Islet of Langerhans (tissue), 1 donor: Measurements from ENCODE around the gene LYZL4.

ENCODE experiments used
- FAIRE-seq: peaks from one replicate; lab custom pipeline; 2011; peaks lifted over from hg19 to GRCh38; lab: Jason Lieb, UNC

LYZL4 gene

DNA sequence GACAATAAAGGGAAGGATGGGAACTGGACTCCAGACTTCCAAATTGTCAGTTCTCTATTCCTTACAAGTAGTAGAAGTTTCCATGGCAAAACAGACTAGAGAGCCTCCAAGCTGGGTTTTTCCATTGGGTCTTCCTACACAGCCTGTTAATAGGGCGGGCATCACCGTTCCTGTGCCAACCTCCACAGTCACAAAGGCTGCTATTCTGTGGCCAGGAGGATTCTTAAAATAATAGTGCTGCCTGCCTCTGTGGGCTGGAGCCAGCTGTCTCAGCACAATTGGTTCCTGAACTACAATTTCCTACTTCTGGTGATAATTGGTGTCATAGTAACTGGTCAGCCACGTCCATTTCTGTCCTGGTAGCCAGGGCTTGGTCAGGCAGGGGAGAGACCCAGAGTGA is 38.6 kb downstream of the LYZL4 start:
- FAIRE-seq = no peak

DNA sequence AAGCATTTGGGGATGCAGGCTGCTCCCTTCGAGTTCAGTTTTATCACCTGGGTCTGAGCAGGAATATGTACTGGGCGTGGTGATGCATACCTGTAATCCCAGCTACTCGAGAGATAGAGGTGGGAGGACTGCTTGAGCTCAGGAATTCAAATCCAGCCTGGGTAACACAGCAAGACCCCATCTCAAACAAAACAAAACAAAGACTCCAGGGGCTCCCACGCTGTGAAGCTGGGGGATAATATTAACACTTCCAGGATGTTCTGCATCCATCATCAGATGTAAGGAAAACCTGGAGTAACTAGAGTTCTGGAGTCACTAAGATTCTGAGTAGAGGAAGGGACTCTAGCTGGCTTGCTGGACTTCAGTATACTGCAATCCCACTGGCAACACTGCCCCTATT is 40.6 kb downstream of the LYZL4 start:
- FAIRE-seq = no peak

DNA sequence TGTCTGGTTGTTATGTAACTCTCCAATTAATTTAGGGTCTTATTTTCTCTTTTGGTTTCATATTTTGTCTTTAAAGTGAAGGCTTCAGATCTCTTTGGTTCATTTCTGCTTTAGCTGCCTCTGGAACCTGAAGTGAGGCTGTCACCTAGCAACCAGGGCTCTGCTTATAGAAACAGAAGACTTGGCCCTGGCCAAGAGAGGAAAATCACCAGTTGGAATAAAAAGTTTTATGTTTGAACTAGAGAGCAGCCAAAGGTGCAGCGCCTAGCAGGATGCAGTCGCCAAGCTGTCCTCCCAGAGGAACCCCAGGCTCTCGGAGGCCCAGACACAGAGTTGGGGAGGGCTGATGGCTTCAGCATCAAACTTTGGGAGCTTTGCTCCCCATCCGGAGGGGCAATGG is 41.1 kb downstream of the LYZL4 start:
- FAIRE-seq = no peak

DNA sequence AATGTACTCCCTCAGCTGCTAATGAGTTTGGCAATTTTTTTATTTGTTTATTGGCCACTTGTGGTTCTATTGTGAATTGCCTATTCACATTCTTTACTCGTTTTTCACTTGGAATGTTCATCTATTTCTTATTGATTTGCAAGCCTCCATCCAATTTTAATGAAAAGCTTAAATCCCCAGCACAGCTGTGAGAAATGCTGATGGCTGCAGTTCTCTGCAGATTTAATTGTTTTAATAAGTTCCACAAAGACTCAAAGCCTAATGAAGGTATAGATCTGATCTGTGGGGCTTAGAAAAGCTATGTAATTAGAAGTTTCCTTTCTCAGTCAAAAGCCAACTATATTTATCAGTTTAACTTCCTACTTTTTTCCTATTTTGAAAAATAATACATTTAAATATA is 41.5 kb downstream of the LYZL4 start:
- FAIRE-seq = peak; percentile 5

DNA sequence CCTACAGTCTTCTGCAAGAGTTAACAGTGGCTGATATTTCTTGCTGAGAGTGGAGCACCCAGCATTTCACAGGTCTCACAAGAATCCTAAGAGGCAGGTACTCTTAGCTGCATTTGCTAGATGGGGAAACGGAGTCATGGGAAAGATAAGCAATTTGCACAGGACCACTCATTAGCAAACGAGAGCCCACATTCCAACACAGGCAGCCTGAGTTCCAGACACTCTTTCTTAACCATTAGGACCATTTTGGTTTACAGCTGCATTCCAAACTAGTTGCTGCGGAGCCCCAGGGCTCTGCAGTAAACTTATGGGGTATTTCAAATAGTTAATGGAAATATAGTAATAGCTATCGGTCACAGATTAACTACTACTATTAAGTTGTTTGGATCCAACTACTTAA is 42.5 kb downstream of the LYZL4 start:
- FAIRE-seq = no peak

DNA sequence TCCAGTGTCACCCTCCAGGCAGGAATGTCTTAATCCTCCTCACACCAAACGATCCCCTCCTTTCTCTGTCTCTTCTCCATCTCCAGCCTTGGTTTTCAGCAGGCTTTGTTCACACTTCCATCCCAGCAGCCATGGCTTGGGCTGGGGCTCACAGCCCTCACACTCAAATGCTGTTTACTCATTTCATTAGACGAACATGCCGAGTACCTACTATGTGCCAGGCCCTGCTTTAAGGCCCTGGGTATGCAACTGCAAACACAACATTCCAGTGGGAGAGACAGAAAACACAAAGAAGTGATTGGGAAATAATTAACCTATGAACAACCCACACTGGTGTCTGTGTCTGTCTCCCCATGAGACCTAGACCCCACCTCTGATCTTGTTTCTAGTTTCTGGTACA is 43.9 kb downstream of the LYZL4 start:
- FAIRE-seq = no peak

DNA sequence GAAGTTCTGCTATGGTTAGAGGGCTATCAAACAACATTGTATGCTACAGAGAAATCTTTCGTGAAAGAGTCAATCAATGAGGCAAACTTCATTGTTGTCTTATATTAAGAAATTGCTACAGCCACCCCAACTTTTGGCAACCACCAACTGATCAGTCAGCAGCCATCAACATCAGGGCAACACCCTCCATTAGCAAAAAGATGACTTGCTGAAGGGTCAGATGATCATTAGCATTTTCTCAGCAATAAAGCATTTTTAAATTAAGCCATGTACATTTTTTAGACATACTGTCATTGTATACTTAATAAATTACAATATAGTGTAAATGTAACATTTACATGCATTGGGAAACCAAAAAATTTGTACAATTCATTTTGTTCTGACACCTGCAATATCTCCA is 53.1 kb downstream of the LYZL4 start:
- FAIRE-seq = no peak

DNA sequence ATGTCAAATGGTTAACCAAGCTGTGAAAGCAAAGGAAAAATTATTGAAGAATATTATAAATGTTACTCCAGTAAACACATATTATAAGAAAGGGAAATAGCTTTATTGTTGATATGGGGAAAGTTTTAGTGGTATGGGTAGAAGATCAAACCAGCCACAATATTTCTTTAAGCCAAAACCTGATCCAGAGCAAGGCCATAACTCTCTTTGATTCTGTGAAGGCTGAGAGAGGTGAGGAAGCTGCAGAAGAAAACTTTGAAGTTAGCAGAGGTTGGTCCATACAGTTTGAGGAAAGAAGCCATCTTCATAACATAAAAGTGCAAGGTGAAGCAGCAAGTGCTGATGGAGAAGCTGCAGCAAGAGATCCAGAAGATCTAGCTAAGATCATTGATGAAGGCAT is 54.8 kb downstream of the LYZL4 start:
- no peak for FAIRE-seq

DNA sequence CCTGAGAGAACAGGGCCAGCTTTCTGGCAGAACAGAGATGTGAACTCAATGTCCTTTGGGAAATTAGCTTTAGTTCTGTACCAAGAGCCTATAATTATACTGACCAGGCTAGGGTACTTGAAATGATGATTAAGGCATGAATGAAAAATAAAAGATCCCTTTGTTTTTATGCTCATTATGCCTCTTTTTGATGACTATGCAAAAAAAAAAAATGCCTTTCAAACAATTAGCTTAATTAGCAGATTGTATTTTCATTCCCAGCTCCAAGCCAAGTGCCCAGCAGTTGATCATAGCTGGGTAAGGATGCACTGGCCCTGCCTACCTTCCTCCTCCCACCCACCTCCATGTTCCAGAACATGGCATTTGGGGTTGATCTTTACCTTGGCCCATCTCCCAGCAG is 56.8 kb downstream of the LYZL4 start:
- FAIRE-seq = no peak

DNA sequence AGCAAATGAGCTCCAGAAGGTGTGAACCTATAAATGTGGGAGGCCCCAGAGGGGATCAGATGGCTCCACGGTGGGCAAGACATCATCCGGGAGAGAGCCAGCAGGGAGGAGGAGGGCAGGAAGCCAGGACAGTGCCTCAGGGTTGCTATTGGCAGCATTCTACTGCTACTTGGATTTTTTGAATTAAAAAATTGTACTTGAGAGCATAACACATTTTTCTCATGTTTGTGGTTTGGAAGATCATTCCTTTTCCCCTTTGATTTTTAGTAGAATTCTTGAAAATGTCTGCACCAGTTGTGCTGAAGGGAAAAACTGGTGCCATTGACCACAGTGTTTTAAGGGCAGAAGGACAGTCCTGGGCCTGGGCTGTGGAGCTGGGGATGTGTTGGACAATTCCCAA is 59.2 kb downstream of the LYZL4 start:
- no peak for FAIRE-seq

DNA sequence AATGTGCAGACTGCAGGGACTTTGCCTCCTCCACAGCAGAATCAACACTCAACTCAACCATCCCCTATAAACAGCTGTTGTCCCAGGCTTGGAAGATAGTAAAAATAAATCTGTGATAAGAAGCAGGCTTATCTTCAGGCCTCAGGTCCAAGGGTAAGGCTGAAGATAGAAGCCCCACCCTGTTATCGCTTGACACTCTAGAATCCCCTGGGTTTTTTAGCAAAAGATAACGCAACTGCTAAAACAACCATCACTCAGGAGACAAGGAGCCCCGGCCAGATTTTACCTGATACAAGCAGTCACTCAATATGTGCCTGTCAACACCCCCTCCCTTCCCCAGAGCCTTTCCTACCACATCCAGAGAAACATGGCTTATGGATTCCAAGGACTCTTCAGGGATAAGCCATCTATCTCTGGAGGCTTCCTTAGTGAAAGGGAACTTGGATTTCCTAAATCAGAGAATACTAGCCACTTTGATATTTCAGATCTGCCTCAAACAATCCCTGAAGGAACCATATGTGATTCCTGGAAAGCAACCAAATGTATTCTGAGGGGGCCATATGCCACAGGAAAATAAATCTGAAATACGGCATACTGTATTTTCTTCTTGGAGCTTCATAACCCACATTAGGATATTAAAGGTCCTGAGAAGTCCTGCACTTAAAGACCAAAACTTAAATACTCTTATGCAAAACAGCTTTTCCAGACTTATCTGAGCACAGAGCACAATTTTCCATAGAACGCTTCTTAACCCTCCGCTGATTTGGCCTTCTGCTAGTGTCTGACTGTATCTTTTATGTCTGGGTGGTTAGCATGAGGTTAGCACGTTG is 60.4 kb downstream of the LYZL4 start:
- FAIRE-seq = no peak

DNA sequence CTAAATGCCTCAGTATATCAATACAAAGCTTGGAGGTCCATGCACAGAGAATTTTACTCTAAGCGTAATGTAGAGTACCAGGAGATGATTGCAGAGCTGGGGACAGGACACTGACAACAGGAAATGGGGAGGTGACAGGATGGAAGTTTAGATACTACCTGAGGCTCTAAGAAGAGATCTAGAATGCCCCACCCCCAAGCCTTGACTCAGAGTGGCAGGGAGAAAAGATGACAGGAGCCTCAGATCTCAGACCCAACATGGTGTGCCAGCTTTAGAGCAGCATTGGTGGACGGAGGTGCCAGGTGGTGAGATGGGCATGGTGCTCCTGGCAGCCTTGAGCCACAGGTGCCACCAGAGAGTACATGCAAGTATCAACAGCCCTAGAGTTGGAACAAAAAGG is 62.5 kb downstream of the LYZL4 start:
- FAIRE-seq = no peak
